Aorta (tissue), 5 donors: Measurements from ENCODE around the gene STRBP. TPM values are rescaled to one million over a fixed set of nuclear protein-coding genes. Genes with fewer than 3 reads are reported as not detected.

Source experiments
- ATAC-seq: fragments of 200-7000 bp; cut with Tn5 transposase; one replicate; pipeline ENCODE4 v1.9.1; 2022; ENCODE audit warnings: moderate library complexity; ENCODE audit not compliant: low FRiP score
- DNase-seq, 2 donors: peaks; one replicate each; pipeline ENCODE4 v3.0.0-alpha.2; 2020
- H3K27ac ChIP-seq, 2 donors: one replicate each; pipeline ENCODE4 v1.5.1; 2013; ENCODE audit warnings: low read length in 2 of 2, mild to moderate bottlenecking in 2 of 2, moderate library complexity in 2 of 2, control low read depth in 1 of 2, inconsistent platforms in 1 of 2, low read depth in 1 of 2
- H3K27me3 ChIP-seq, 2 donors: one replicate each; pipeline ENCODE4 v1.6.1; 2013; ENCODE audit warnings: control low read depth in 1 of 2, low read length in 1 of 2, mild to moderate bottlenecking in 1 of 2, moderate library complexity in 1 of 2; ENCODE audit not compliant: insufficient read depth in 2 of 2, control insufficient read depth in 1 of 2
- H3K36me3 ChIP-seq, 2 donors: one replicate each; pipeline ENCODE4 v1.6.1; 2013; ENCODE audit warnings: control low read depth in 1 of 2, low read length in 1 of 2, mild to moderate bottlenecking in 1 of 2; ENCODE audit not compliant: insufficient read depth in 2 of 2, control insufficient read depth in 1 of 2
- H3K4me1 ChIP-seq, 2 donors: one replicate each; pipeline ENCODE4 v1.6.1; 2013; ENCODE audit warnings: low read length in 2 of 2, control low read depth in 1 of 2, mild to moderate bottlenecking in 1 of 2, moderate library complexity in 1 of 2; ENCODE audit not compliant: insufficient read depth in 2 of 2, control insufficient read depth in 1 of 2
- H3K4me3 ChIP-seq, 2 donors: one replicate each; pipeline ENCODE4 v1.5.1; 2013; ENCODE audit warnings: low read length in 2 of 2, control low read depth in 1 of 2, mild to moderate bottlenecking in 1 of 2
- H3K9me3 ChIP-seq: one replicate; pipeline ENCODE4 v1.6.1; 2013; ENCODE audit warnings: mild to moderate bottlenecking, low read length; ENCODE audit not compliant: control insufficient read depth
- WGBS, 2 donors: extraction: QIAGEN DNeasy Blood & Tissue Kit; methylation state at CpG; one replicate each; pipeline ENCODE4 v1.1.7; 2013; 5-methylcytosine and 5-hydroxymethylcytosine counted together
- intact Hi-C, 2 donors: fragments of 100-400 bp; cut with DNase I; formaldehyde crosslinking; loops; one replicate each; pipeline versions ENCODE4 v1.14.2 to v1.15.0; 2022
- long read RNA-seq, 2 donors: library from polyadenylated mRNA; unstranded; transcript quantifications; one replicate each; pipeline ENCODE4 v2.0.0, GENCODE V29; 2020 to 2021
- polyA plus RNA-seq, 2 donors: library from polyadenylated mRNA; stranded (reverse); fragments of 200-250 nt; gene quantifications; one replicate each; pipeline ENCODE4 v1.2.3, GENCODE V29; 2013
- total RNA-seq, 2 donors: library from RNA; stranded (reverse); fragmentation: NEBNext Ultra II Directional; extraction: Animal tissue kit (Norgen Biotek cat#: 25700); gene quantifications; one replicate each; pipeline ENCODE4 v1.2.1, GENCODE V29; 2021
- donor health status: healthy with polysubstance abuse.
- donor health status: Bipolar disorder and iron deficiency.
- donor health status: DM: no; HTN: no; CAD: no.
- donor health status: DM: no; HTN: no; CAD: no.
- donor health status: DM: yes; HTN: yes; CAD: no.

The STRBP gene
- total RNA-seq (10 to 100 TPM in 1 of 2 donors, 1 to 10 TPM in 1; 6.8 to 10.3 TPM), polyA plus RNA-seq (10 to 100 TPM in 1 of 2 donors, 1 to 10 TPM in 1; 5.4 to 27.3 TPM)
- long read RNA-seq, donor 1, full-length matches to known transcripts, result 1 of 8 reads
- long read RNA-seq, donor 1, partial matches to known transcripts, result 0 of 8 reads
- long read RNA-seq, donor 1, other reads (novel, unspliced or antisense), result 7 of 8 reads
- long read RNA-seq, donor 2, partial matches to known transcripts, result 2 of 5 reads
- long read RNA-seq, donor 2, other reads (novel, unspliced or antisense), result 3 of 5 reads

DNA sequence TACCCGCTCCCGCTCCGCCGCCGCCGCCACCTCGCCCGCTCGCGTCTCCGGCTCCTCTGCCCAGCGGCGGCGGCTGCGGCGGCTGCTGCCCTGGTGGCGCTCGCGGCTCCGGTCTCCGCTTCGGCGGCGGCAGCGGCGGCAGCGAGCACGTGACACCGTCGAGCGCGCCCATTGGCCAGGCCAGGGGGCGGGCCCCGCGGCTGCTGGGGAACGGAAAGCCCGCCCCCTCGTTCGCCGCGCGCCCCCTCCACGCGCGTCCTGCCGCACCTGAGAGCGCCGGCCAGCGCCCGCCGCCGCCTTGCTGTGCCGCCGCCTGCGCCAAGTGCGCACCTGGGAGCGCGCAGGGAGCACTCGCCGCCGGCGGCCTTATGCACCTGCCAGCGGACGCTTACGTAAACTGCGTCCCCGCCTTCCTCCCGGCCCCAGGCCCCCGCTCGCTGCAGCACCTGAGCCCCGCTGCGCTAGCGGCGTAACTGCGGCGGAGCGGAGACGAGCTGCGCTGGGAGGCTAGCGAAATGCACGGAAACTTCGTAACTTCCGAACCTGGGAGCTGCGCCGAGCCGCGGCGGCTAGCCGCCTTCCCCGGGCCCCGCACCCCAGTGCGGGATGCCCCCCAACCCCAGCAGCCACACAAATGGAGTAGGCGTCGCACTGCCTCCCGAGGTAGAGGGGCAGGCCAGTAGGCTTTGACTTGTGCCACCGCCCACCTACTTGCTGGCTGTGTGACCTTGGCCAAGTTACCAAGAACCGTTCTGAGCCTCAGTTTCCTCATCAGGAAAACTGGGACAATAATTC lies at the start of gene STRBP:
STRBP (minus strand) TSS at position 122 of the 795 bp plus-strand sequence. CDS start 84,452 bp downstream, outside the sequence.
- Histone ChIP-seq H3K4me3 (peak within 1 kb of the TSS; percentile 37 to 97), H3K9me3 (no peaks in the 10 kb centered on the region), H3K27me3 (no peaks in the 10 kb centered on the region), H3K27ac (no peak within 1 kb of the TSS), H3K36me3 (no peaks in the 10 kb centered on the region), H3K4me1 (no peaks in the 10 kb centered on the region)
- WGBS, 2 donors, result 1% methylated on average over 80 to 97 of the region's 97 CpGs
- ATAC-seq (peak; percentile 97), DNase-seq (peak; percentile 92 to 97)
- intact Hi-C loops, result loop anchor here in 1 of 2 donors (10.0 kb wide), 1 partner anchor 76 kb away; no protein-coding TSS in a partner anchor

GRCh38 chr9:123316053-123316718 lies 47.8 kb upstream of the STRBP start:
- intact Hi-C loops, result no loop called here
- no peak for ATAC-seq
- Histone ChIP-seq H3K27ac (no peak overlapping the region), H3K36me3 (no peaks in the 10 kb centered on the region), H3K4me3 (no peak overlapping the region), H3K4me1 (no peaks in the 10 kb centered on the region), H3K27me3 (no peaks in the 10 kb centered on the region), H3K9me3 (no peaks in the 10 kb centered on the region)
- WGBS, 2 donors, result 79 to 85% methylated on average over 7 of the region's 7 CpGs
- no peak for DNase-seq

GRCh38 chr9:123315635-123316034 lies 47.2 kb upstream of the STRBP start:
- DNase-seq (no peak), ATAC-seq (no peak)
- H3K4me3 ChIP-seq, result no peak overlapping the region
- 88 to 92% methylated on average over 2 of the region's 2 CpGs for WGBS, 2 donors
- intact Hi-C loops, result no loop called here
- H3K27me3 ChIP-seq, result no peaks in the 10 kb centered on the region
- no peak overlapping the region for H3K27ac ChIP-seq
- no peaks in the 10 kb centered on the region for H3K9me3 ChIP-seq
- no peaks in the 10 kb centered on the region for H3K36me3 ChIP-seq
- no peaks in the 10 kb centered on the region for H3K4me1 ChIP-seq

GRCh38 chr9:123314617-123315016 lies 46.2 kb upstream of the STRBP start:
- DNase-seq (no peak), ATAC-seq (no peak)
- Histone ChIP-seq H3K4me1 (no peaks in the 10 kb centered on the region), H3K36me3 (no peaks in the 10 kb centered on the region), H3K4me3 (no peak overlapping the region), H3K9me3 (no peaks in the 10 kb centered on the region), H3K27ac (no peak overlapping the region), H3K27me3 (no peaks in the 10 kb centered on the region)
- intact Hi-C loops, result no loop called here
- 93 to 96% methylated on average over 6 of the region's 6 CpGs for WGBS, 2 donors

- Histone ChIP-seq H3K27ac (no peak overlapping the region), H3K36me3 (no peaks in the 10 kb centered on the region), H3K9me3 (no peaks in the 10 kb centered on the region), H3K4me3 (no peak overlapping the region), H3K27me3 (no peaks in the 10 kb centered on the region), H3K4me1 (no peaks in the 10 kb centered on the region)
- no peak for DNase-seq
- intact Hi-C loops, result no loop called here
- no peak for ATAC-seq
- 89 to 90% methylated on average over 4 of the region's 4 CpGs for WGBS, 2 donors
Observed at GRCh38 chr9:123312306-123312877, 44.0 kb upstream of the STRBP start.

- 72 to 77% methylated on average over 9 of the region's 9 CpGs for WGBS, 2 donors
- Histone ChIP-seq H3K4me1 (no peaks in the 10 kb centered on the region), H3K36me3 (no peaks in the 10 kb centered on the region), H3K9me3 (no peaks in the 10 kb centered on the region), H3K4me3 (no peak overlapping the region), H3K27ac (no peak overlapping the region), H3K27me3 (no peaks in the 10 kb centered on the region)
- no peak for ATAC-seq
- DNase-seq, result no peak
- intact Hi-C loops, result no loop called here
Observed at GRCh38 chr9:123311250-123311752, 42.9 kb upstream of the STRBP start.

GRCh38 chr9:123310551-123311249 lies 42.3 kb upstream of the STRBP start:
- DNase-seq (no peak), ATAC-seq (no peak)
- WGBS, 2 donors, result 71 to 77% methylated on average over 4 of the region's 4 CpGs
- Histone ChIP-seq H3K27ac (no peak overlapping the region), H3K9me3 (no peaks in the 10 kb centered on the region), H3K4me3 (no peak overlapping the region), H3K27me3 (no peaks in the 10 kb centered on the region), H3K36me3 (no peaks in the 10 kb centered on the region), H3K4me1 (no peaks in the 10 kb centered on the region)
- intact Hi-C loops, result no loop called here

DNA sequence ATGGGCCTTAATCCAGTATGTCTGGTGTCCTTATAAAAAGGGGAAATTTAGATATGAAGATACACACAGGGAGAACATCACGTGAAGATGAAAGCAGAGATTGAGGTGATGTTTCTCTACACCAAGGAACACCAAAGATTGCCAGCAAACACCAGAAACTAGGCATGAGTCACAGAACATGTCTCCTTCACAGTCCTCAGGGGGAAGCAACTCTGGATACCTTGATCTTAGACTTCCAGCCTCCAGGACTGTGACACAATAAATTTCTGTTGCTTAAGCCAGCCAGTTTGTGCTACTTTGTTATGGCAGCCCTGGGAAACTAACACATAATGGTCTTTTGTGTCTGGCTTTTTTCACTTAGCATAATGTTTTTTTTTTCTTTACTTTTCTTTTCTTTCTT lies 41.2 kb upstream of the STRBP start:
- intact Hi-C loops, result no loop called here
- no peak overlapping the region for H3K27ac ChIP-seq
- H3K4me3 ChIP-seq, result no peak overlapping the region
- no peaks in the 10 kb centered on the region for H3K4me1 ChIP-seq
- 70 to 81% methylated on average over 1 of the region's 1 CpG for WGBS, 2 donors
- DNase-seq (no peak), ATAC-seq (no peak)
- H3K9me3 ChIP-seq, result no peaks in the 10 kb centered on the region
- no peaks in the 10 kb centered on the region for H3K36me3 ChIP-seq
- no peaks in the 10 kb centered on the region for H3K27me3 ChIP-seq
